Measurements from ENCODE around the gene TNFRSF14.
"Not testable (repeated sequence)": the region's sequence is repeated elsewhere in the genome, so short reads cannot be mapped to it uniquely, and the experiment has no call there.

The TNFRSF14 gene

GRCh38 chr1:2569060-2569459 lies 12.9 kb downstream of the TNFRSF14 start:
- no peak for DNase-seq

GRCh38 chr1:2569703-2570102 lies 13.5 kb downstream of the TNFRSF14 start:
- DNase-seq, result not testable (repeated sequence)

GRCh38 chr1:2570332-2570731 lies 14.2 kb downstream of the TNFRSF14 start:
- no peak for DNase-seq

- no peak for DNase-seq
These were observed 15.2 kb downstream of the TNFRSF14 start for GRCh38 chr1:2571348-2571747.

- DNase-seq, result no peak
These were observed 17.2 kb downstream of the TNFRSF14 start for GRCh38 chr1:2573250-2573920.

GRCh38 chr1:2574350-2574749 lies 18.2 kb downstream of the TNFRSF14 start:
- DNase-seq, result no peak

- no peak for DNase-seq
These were observed 19.9 kb downstream of the TNFRSF14 start for GRCh38 chr1:2575801-2576663.

GRCh38 chr1:2577565-2578075 lies 21.4 kb downstream of the TNFRSF14 start:
- peak in 3 of 5 donors; percentile 38 to 72 (median 48) for DNase-seq

GRCh38 chr1:2578758-2579118 lies 22.6 kb downstream of the TNFRSF14 start:
- peak in 1 of 5 donors; percentile 17 for DNase-seq

- no peak for DNase-seq
These were observed 24.5 kb downstream of the TNFRSF14 start for GRCh38 chr1:2580691-2581090.

GRCh38 chr1:2582391-2582790 lies 26.2 kb downstream of the TNFRSF14 start:
- DNase-seq, result no peak

GRCh38 chr1:2583331-2583791 lies 27.2 kb downstream of the TNFRSF14 start:
- no peak for DNase-seq

- DNase-seq, result peak in 3 of 5 donors; percentile 14 to 41 (median 35)
These were observed 27.7 kb downstream of the TNFRSF14 start for GRCh38 chr1:2583871-2584351.

- no peak for DNase-seq
These were observed 28.6 kb downstream of the TNFRSF14 start for GRCh38 chr1:2584686-2585317.

GRCh38 chr1:2585318-2586092 lies 29.3 kb downstream of the TNFRSF14 start:
- peak; percentile 50 to 83 (median 64) for DNase-seq

GRCh38 chr1:2586154-2587070 lies 30.2 kb downstream of the TNFRSF14 start, which contains the start of gene PRXL2B:
Gene PRXL2B (plus strand): TSS chr1:2586777. CDS start chr1:2586886, 109 bp downstream.
- peak; percentile 94 to 99 (median 96) for DNase-seq

- DNase-seq, result peak in 3 of 5 donors; percentile 7 to 43 (median 18)
These were observed 31.1 kb downstream of the TNFRSF14 start for GRCh38 chr1:2587071-2587859.

GRCh38 chr1:2587860-2588571 lies 31.8 kb downstream of the TNFRSF14 start:
- DNase-seq, result no peak
